Lower leg skin (tissue), 3 donors: Measurements from ENCODE around the gene MOK.

Source experiments
- POLR2A ChIP-seq, 2 donors: fragments of 450-650 bp; IDR thresholded peaks; one replicate each; pipeline ENCODE4 v1.6.1; 2016 to 2017; ENCODE audit warnings: antibody characterized with exemption in 2 of 2, mild to moderate bottlenecking in 1 of 2, moderate library complexity in 1 of 2
- TF ChIP-seq, protein P1 (sequence below), 3 donors: fragments of 450-650 bp; IDR thresholded peaks; one replicate each; pipeline ENCODE4 v1.5.1; 2016; ENCODE audit warnings: antibody characterized with exemption in 3 of 3, mild to moderate bottlenecking in 3 of 3, moderate library complexity in 2 of 3

DNA sequence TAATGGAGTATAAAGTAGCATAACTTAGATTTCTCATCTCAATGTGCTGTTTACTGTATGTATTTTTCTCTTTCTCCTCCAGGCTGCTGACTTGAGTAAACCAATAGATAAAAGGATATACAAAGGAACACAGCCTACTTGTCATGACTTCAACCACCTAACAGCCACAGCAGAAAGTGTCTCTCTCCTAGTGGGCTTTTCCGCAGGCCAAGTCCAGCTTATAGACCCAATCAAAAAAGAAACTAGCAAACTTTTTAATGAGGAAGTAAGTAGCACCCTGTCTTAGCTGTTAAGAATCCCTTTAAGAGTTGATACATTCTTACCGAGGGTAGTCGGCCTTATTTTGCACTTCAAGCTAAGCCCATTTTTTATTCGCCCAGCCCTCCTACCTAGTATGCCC lies 110.1 kb downstream of the MOK start:
- TF ChIP-seq, protein P1, sequence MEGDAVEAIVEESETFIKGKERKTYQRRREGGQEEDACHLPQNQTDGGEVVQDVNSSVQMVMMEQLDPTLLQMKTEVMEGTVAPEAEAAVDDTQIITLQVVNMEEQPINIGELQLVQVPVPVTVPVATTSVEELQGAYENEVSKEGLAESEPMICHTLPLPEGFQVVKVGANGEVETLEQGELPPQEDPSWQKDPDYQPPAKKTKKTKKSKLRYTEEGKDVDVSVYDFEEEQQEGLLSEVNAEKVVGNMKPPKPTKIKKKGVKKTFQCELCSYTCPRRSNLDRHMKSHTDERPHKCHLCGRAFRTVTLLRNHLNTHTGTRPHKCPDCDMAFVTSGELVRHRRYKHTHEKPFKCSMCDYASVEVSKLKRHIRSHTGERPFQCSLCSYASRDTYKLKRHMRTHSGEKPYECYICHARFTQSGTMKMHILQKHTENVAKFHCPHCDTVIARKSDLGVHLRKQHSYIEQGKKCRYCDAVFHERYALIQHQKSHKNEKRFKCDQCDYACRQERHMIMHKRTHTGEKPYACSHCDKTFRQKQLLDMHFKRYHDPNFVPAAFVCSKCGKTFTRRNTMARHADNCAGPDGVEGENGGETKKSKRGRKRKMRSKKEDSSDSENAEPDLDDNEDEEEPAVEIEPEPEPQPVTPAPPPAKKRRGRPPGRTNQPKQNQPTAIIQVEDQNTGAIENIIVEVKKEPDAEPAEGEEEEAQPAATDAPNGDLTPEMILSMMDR (IDR thresholded peaks at IDR 0.05), result no peak
- TF ChIP-seq POLR2A (IDR thresholded peaks at IDR 0.05), result no peak
